PFSK-1 (cell line): ENCODE measurements around the gene CHD5.

Experiments
- FOXP2 ChIP-seq: optimal IDR thresholded peaks from 2 replicates; pipeline ENCODE3; 2011; ENCODE audit warnings: borderline replicate concordance, control low read depth, inconsistent platforms; ENCODE audit not compliant: insufficient read depth; ENCODE audit errors: extremely low read length, extremely low read depth
- POLR2AphosphoS5 ChIP-seq: IDR thresholded peaks from 2 replicates; pipeline ENCODE4 v1.6.1; 2012; ENCODE audit warnings: low read depth, mild to moderate bottlenecking, control low read depth, low read length, moderate library complexity
- REST ChIP-seq, 2 experiments: IDR thresholded peaks; 2 replicates each; pipeline versions ENCODE4 v1.6.1 to v1.8.0; 2011 to 2012; ENCODE audit warnings: low read depth in 2 of 2, low read length in 2 of 2, control low read depth in 1 of 2, inconsistent platforms in 1 of 2, mild to moderate bottlenecking in 1 of 2, moderate library complexity in 1 of 2; ENCODE audit not compliant: insufficient read depth in 1 of 2
- SIN3A ChIP-seq: IDR thresholded peaks from 2 replicates; pipeline ENCODE4 v1.6.1; 2012; ENCODE audit warnings: mild to moderate bottlenecking, low read length, moderate library complexity, borderline replicate concordance; ENCODE audit not compliant: insufficient read depth
- TAF1 ChIP-seq: IDR thresholded peaks from 2 replicates; pipeline ENCODE4 v1.6.1; 2012; ENCODE audit warnings: low read length, control low read depth, borderline replicate concordance; ENCODE audit not compliant: insufficient read depth

CHD5 gene

GRCh38 chr1:6127587-6128163, 52.4 kb downstream of the CHD5 start:
- TF ChIP-seq REST (IDR thresholded peaks at IDR 0.05; ENCODE audit: insufficient read depth in 1 of 2, low read depth in 2 of 2, low read length in 2 of 2) (no peak), POLR2AphosphoS5 (no peak), SIN3A (no peak), FOXP2 (no peak), TAF1 (no peak)

GRCh38 chr1:6126521-6127067, 53.5 kb downstream of the CHD5 start:
- TF ChIP-seq FOXP2 (no peak), TAF1 (no peak), SIN3A (no peak), REST (IDR thresholded peaks at IDR 0.05; ENCODE audit: insufficient read depth in 1 of 2, low read depth in 2 of 2, low read length in 2 of 2) (no peak), POLR2AphosphoS5 (no peak)

GRCh38 chr1:6126028-6126427, 54.1 kb downstream of the CHD5 start:
- TF ChIP-seq POLR2AphosphoS5 = no peak
- no peak for TF ChIP-seq TAF1
- no peak for TF ChIP-seq REST (IDR thresholded peaks at IDR 0.05; ENCODE audit: insufficient read depth in 1 of 2, low read depth in 2 of 2, low read length in 2 of 2)
- no peak for TF ChIP-seq SIN3A
- no peak for TF ChIP-seq FOXP2

GRCh38 chr1:6125366-6125765, 54.8 kb downstream of the CHD5 start:
- TF ChIP-seq TAF1 (no peak), SIN3A (no peak), FOXP2 (no peak)

GRCh38 chr1:6124746-6125365, 55.3 kb downstream of the CHD5 start:
- TF ChIP-seq SIN3A = no peak
- TF ChIP-seq POLR2AphosphoS5 = no peak
- TF ChIP-seq TAF1 = no peak
- TF ChIP-seq REST (IDR thresholded peaks at IDR 0.05; ENCODE audit: insufficient read depth in 1 of 2, low read depth in 2 of 2, low read length in 2 of 2) = no peak
- no peak for TF ChIP-seq FOXP2
